ENCODE results near the gene NUTM2D.
A peak's percentile ranks its signal among the peaks of the same experiment; 100 is the strongest.
"Not testable (repeated sequence)": the region's sequence is repeated elsewhere in the genome, so short reads cannot be mapped to it uniquely, and the experiment has no call there.

The NUTM2D gene, protein sequence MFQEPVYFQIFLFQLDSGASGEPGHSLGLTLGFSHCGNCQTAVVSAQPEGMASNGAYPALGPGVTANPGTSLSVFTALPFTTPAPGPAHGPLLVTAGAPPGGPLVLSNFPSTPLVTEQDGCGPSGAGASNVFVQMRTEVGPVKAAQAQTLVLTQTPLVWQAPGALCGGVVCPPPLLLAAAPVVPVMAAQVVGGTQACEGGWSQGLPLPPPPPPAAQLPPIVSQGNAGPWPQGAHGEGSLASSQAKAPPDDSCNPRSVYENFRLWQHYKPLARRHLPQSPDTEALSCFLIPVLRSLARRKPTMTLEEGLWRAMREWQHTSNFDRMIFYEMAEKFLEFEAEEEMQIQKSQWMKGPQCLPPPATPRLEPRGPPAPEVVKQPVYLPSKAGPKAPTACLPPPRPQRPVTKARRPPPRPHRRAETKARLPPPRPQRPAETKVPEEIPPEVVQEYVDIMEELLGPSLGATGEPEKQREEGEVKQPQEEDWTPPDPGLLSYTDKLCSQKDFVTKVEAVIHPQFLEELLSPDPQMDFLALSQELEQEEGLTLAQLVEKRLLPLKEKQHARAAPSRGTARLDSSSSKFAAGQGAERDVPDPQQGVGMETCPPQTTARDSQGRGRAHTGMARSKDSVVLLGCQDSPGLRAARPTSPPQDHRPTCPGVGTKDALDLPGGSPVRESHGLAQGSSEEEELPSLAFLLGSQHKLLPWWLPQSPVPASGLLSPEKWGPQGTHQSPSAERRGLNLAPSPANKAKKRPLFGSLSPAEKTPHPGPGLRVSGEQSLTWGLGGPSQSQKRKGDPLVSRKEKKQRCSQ

DNA sequence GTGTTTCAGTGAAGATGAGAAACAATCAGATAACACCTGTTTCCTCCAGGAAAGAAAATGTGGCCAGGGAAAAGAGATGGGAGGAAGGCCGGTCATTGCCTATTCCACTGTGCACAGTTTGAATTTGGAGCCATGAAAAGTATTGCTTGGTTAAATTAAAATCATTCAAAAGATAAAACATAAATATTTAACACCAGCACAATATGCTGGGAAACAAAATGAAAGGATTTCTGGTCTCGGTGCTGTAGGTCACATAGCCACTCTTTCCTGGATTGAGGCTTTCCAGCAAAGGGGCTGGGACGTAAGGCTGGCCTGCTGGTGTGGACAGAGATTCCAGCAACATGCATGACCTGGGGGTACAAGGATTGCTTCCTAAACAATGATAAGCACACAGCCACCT lies at the start of gene NUTM2D:
Gene NUTM2D (plus strand): TSS at position 301 of the 400 bp plus-strand sequence. CDS start 522 bp downstream, outside the sequence.
- DNase-seq = not testable (repeated sequence)

DNA sequence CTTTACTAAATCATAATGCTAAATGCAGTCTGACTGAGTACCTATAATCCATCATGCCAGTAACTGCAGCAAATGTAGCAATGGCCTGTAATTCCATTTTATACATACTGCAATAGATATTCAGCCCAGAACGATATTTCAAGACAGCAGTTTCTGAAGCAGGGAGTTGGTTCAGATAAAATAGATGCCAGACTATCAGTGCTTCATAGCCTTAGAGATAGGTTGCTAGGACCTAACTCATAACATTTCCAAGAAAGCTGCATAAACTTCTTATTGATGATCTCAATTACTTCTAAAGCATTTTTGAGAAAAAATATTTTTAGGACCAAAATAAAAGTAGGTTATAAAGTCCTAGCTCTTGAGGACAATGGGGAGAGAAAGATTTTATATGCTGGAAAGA lies 48.8 kb upstream of the NUTM2D start:
- not testable (repeated sequence) for DNase-seq

DNA sequence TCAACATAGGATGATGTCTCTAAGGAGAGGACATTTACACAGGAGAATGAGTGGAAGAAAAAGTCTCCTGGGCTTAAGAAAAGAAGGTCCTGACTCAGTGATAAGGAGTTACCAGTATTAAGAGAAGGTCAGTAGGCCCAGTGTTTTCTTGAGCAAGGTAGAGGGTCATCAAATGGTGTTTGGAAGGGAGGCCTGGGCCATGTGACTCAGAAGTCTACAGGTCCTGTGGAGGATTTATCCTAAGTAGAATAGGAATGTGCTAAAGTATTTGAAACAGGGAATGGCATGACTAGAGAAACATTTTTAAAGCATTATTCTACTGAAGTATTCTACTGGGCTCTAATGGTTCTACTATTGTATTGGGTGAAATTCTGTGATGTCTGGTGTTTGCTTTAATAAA lies 47.9 kb upstream of the NUTM2D start:
- DNase-seq = not testable (repeated sequence)

DNA sequence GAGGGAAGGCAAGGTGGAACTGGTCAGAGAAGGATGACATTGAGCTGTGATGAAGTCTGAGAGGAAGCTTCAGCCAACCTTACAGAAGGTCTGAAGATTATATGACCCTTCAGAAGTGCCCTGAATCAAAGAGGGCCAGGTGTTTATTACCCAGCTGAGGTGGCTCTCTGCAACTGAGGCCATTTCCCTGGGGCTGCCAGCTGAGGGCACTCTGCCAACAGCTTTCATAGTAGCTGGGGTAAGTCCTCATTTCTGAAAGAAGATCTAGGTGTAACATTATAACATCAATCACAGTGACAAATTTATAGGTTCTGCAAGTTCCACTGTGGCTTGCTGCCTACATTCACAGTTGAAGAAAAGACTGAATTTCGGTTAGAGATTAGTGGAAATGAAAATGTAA lies 46.0 kb upstream of the NUTM2D start:
- not testable (repeated sequence) for DNase-seq

DNA sequence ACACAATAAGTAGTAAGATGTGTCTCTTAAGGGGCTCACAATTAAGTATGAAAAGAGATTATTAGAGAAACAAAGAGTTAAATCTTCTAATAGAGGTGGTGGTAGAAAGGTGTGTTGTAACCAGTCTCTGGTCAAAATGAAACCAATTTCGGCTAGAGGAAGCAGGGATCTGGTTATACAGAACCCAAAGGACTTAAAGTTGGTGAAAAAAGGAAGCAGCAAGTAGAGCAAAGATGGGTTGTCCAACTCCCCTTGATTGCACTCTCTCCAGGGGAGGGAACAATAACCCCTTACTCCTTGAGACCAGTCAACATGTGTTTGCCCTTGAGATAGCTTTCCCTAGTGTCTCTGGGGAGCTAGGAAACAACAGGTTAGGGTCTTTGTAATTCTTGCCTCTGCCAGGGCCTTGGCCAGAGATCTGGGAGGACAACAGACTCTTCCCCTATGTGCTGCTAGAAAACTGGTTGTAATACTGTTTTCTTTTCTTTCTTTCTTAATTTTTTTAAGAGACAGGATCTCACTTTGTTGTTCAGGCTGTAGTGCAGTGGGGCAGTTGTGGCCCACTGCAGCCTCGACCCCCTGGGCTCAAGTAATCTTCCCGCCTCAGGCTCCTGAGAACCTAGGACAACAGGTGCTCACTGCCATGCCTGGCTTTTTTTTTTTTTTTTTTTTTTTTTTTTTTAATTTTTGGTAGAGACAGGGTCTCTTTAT lies 43.7 kb upstream of the NUTM2D start:
- DNase-seq = not testable (repeated sequence)

DNA sequence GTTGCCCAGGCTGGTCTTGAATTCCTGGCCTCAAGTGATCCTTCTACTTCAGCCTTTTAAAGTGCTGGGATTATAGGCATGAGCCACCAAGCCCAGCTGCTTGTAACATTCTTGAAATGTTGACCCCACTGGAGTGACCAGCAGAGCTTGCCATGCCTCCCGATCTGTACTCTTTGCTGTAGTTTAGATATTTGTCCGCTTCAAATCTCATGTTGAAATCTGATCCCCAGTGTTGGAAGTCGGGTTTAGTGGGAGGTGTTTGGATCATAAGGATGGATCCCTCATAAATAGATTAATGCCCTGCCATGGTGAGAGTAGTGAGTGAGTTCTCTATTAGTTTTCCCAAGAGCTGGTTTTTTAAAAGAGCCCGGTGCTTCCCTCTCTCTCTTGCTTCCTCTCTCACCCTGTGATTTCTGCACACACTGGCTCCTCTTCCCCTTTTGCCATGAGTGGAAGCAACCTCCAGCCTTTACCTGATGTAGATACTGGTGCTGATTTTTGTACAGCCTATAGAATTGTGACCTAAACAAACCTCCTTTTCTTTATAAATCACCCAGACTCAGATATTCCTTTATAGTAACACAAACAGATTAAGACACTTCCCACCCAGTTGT lies 43.1 kb upstream of the NUTM2D start:
- DNase-seq = not testable (repeated sequence)

DNA sequence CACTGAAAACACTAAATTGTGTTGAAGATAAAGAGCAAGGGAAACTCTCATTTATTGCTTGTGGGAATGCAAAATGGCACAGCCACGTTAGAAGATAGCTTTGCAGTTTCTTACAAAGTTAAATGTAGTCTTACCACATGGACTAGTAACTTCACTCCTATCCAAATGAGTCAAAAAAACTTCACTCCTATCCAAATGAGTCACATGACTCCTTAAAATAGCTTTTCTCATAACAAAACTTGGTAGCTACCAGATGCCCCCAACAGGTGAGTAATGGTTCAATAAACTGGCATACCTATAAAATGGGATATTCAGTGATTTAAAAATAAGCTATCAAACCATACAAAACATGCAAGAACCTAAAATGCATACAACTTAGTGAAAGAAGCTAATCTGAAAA lies 36.0 kb upstream of the NUTM2D start:
- DNase-seq = not testable (repeated sequence)

DNA sequence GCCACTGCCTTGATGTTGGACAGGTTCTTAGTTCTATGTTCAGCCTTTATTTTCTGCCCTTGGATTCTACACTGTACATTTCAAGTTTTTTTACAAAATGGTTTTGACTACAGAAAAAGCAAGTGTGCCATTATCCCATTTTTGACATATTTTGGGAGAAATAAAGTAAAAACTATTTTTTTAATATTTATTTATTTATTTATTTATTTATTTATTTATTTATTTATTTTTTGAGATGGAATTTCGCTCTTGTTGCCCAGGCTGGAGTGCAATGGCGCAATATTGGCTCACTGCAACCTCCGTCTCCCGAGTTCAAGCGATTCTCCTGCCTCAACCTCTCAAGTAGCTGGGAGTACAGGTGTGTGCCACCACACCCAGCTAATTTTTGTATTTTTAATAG lies 33.0 kb upstream of the NUTM2D start:
- not testable (repeated sequence) for DNase-seq

DNA sequence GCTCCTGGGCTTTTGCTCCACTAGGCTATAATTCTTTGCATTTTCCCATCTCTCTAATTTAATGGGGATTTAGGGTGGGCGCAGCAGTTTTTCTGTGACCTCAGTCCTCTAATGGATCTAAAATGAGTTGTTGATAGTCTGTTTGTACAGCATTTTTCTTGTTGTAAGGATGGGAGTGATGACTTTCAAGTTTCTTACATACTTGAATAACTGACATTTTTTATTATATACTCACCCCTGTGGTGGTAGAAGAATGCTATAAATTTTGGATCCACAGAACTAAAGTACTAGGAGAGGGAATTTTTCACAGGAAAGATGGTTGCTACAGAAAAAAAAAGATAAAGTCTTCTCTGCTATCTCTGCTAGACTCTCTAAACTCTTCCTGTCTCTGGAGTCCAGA lies 29.6 kb upstream of the NUTM2D start:
- DNase-seq = not testable (repeated sequence)

DNA sequence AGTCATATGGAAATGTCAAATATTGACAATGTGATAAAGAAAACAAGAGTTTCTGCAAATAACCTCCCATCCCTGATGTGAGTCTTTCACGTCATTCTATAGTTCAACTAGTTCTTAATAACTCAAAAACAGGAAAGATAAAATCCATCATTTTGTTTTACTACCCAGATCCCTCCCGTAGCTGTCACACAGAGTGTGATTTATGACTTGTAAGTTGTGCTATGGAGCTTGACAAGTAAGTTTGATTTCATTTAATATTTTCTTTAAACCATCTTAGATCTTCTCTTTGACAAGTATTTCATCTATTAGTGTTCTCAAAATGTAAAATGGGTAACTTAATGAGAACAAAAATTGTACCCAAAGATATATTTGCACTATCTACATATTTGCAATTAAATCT lies 28.4 kb upstream of the NUTM2D start:
- not testable (repeated sequence) for DNase-seq

DNA sequence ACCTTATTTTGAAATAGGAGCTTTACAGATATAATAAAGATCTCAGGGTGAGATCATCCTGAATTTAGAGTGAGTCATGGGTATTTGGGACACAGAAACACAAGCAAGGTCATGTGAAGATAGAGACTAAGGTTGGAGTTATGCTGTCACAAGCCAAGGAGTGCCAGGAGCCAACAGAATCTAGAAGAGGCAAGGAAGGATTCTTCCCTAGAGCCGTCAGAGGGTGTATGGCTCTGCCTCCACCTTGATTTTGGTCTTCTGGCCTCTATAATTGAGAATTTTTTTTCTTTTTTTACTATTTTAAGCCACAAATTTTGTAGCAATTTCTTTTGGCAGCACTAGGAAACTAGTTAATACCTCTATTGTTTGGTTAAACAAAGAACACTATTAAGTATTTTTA lies 24.9 kb upstream of the NUTM2D start:
- DNase-seq = not testable (repeated sequence)

DNA sequence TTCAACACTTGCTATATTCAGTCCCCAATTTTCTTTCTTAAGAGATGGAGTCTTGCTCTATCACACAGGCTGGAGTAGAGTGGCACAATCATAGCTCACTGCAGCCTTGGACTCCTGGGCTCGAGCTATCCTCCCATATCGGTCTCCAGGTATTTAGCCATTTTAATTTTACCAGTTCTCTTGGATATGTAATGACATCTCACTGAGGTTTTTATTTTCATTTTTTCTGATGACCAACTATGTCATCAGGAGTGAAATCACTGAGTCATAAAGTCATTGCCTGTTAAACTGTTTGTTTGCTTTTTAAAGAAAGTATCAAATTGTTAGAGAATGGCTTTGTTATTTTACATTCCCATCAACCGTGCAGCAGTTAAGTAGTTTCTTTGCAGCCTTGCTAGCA lies 17.1 kb upstream of the NUTM2D start:
- DNase-seq = not testable (repeated sequence)

DNA sequence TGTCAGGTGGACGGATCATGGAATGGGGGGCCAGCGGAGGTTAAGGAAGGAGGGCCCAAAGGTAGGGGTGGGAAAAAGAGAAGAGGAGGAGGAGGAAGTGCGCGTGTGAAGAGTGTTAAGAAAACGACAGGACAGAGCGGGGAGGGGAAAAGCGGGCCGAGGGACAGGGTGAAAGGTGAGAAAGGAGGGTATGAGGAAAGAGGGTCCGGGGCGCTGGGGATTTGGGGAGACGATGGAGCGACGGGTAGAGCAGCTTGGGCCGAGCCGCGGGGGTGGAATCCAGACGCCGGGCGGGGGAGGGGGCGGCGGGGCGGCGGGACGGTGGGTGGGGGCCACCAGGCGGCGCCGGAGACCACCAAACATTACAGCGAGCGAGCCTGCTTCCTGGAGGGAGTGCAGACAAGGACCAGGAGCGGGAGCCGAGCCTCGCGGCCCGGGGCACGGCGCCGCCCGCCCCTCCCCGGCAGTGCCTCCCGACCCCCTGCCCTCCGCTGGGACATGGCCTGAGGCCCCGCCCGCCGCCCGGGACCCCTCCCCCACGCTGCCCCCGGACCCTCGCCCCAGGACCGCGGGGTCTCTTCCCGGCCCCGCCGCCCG lies 15.9 kb upstream of the NUTM2D start:
- peak in 1 of 56 donors; percentile 0 for DNase-seq

DNA sequence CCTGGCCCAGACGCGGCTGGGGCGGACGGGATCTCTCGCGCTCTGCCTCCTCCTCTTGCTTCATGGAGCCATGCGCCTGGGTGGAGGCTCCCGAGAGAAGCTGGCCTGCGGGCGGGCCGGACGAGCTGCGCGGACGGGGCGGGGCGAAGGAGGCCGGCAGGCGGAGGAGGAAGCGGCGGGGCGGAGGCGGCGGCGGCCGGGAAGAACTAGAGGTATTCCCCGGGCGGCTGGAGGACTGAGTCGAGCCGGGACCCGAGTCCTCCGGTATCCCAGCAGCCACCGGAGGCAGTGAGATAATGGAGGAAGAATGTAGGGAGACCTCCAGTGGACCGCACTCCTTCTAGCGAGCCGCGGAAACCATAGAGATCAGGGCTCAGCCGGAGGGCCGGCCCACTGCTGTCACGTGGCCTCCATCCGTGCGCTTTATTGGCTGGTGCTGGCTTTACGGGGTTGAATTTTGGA lies 15.3 kb upstream of the NUTM2D start:
- DNase-seq = peak in 55 of 56 donors; percentile 15 to 95 (median 84)

DNA sequence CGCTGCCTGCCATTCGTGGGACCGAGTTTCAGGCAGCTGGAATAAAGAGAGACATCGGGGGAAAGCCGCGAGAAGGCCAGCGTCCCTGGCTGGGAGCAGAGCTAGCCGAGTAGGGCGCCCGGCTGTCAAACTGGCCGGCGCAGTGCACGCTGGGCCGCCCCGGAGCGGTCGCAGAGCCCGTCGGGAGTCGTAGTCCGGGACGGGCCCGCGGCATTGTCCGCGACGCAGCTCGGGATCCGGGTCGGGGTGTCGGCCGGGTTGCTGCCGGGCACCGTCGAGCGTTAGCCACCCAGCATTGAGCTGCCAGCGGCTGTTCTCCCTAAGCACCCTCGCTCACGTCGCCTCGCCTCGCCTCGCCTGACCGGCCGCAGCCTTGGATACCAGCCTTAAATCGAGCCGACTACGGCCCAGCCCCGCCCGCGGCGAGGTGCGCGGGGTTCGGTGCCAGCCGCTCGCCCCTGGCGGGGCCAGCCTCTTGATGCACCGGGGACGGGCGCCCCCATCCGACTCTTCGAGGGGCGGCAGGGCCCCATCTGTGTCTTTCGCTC lies 14.8 kb upstream of the NUTM2D start:
- DNase-seq = peak in 53 of 56 donors; percentile 3 to 89 (median 69)

DNA sequence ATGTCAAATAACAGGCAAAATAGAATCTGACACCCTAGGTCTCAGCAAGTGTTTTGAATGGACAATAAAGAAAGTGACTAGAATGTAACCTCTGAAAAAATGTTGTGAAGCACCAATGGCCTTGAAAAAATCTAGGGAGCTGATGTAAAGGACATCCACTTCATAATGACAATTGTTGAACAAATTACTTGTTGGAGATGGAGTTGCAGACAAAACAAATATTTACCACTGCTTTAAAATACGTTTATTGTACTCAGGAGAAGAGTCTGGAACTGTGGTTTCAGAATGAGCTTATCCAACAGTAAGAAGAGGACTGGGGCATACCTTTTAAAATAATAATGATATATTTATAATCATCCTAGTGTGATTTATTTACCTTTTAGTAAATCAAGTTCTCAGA lies 11.8 kb upstream of the NUTM2D start:
- DNase-seq = not testable (repeated sequence)

DNA sequence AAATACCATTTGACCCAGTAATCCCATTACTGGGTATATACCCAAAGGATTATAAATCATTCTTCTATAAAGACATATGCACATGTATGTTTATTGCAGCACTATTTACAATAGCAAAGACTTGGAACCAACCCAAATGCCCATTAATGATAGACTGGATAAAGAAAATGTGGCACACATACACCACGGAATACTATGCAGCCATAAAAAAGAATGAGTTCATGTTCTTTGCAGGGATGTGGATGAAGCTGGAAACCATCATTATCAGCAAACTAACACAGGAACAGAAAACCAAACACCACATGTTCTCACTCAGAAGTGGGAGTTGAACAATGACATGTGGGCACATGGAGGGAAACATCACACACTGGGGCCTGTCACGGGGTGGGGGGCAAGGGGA lies 7.4 kb upstream of the NUTM2D start:
- not testable (repeated sequence) for DNase-seq

DNA sequence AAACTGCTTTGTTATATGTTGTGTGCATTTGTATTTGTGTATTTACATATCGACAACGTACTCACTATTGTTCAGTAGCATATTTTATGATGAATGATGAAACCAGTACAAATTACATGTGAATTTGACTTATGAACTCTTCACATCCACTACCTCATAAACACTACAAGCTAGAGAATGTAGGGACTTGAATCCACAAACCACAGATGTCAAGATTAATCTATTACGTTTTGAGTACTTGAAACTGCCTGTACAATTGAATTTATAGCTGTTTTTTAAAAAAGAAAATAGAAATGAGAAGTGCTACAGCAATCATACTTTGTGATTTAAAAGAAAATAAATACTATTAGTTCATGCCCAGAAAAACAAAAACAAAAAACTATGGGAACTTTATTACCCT lies 4.7 kb upstream of the NUTM2D start:
- not testable (repeated sequence) for DNase-seq

DNA sequence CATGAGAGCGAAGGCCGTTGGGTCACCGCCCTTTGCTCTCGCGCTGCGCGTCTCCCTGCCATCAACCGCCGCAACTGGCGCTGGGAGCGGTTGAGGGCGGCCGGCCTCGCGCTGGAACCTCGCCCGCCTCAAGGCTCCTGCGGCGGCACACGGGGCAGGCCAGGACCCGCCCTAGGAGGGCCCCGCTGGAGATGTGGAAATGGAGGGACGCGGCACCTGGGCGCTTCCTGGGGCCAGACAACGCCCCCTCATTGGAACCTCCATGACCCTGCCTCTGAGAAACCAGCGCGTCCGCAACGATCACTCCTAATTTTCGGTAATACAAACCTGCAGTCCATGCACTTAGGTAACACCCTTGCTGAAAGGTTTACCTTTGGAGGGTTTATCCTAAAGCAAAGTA lies 2.4 kb upstream of the NUTM2D start:
- DNase-seq = not testable (repeated sequence)

DNA sequence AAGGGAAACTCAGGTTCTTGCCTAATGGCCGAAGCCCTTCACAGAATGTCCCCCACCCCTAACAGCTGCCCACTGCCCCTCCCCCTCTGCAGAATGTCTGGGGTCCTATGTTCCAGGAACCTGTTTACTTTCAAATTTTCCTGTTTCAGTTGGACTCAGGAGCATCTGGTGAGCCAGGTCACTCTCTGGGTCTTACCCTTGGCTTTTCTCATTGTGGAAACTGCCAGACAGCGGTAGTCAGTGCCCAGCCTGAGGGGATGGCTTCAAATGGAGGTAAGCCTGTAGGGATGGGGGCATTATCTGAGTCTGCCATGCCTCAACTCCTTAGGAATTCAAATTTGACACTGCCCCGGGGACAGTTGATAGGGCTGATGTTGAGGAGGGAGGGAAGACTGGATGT lies 615 bp downstream of the NUTM2D start:
- DNase-seq = not testable (repeated sequence)
